OCI-LY1 (cell line): ENCODE data around the gene LMX1B.
"Not testable (repeated sequence)": the region's sequence is repeated elsewhere in the genome, so short reads cannot be mapped to it uniquely, and the experiment has no call there.

ENCODE experiments used
- H2AFZ ChIP-seq: fragments of 200-600 bp; sonication (generic), shearing (Covaris generic); 2 replicates; pipeline ENCODE4 v1.6.0; 2014; ENCODE audit warnings: antibody characterized with exemption, mild to moderate bottlenecking, low read length
- H3F3A ChIP-seq: fragments of 200-600 bp; sonication (generic), shearing (Covaris generic); 2 replicates; pipeline ENCODE4 v1.6.0; 2014; ENCODE audit warnings: mild to moderate bottlenecking, antibody characterized with exemption, low read length, moderate library complexity; ENCODE audit not compliant: insufficient read depth
- H3K27ac ChIP-seq: fragments of 200-600 bp; sonication (generic); 2 replicates; pipeline ENCODE4 v1.5.1; 2014; ENCODE audit warnings: low read length, mixed run types, mild to moderate bottlenecking, low read depth; ENCODE audit not compliant: poor library complexity, severe bottlenecking
- H3K27me3 ChIP-seq: fragments of 200-600 bp; sonication (generic); 2 replicates; pipeline ENCODE4 v1.6.0; 2014; ENCODE audit warnings: antibody characterized with exemption, mild to moderate bottlenecking, low read length, moderate library complexity; ENCODE audit not compliant: insufficient read depth
- H3K36me3 ChIP-seq: fragments of 200-600 bp; sonication (generic); 2 replicates; pipeline ENCODE4 v1.6.1; 2014; ENCODE audit warnings: mild to moderate bottlenecking, antibody characterized with exemption, low read length, moderate library complexity, mixed read lengths; ENCODE audit not compliant: insufficient read depth
- H3K4me1 ChIP-seq: fragments of 200-600 bp; sonication (generic); 2 replicates; pipeline ENCODE4 v1.5.1; 2014; ENCODE audit warnings: mild to moderate bottlenecking, low read length, moderate library complexity; ENCODE audit not compliant: insufficient read depth, severe bottlenecking
- H3K4me2 ChIP-seq: fragments of 200-600 bp; sonication (generic), shearing (Covaris generic); 2 replicates; pipeline ENCODE4 v1.6.1; 2014; ENCODE audit warnings: low read length
- H3K4me3 ChIP-seq: fragments of 200-600 bp; sonication (generic); 2 replicates; pipeline ENCODE4 v1.5.1; 2014; ENCODE audit warnings: low read length, low read depth, mild to moderate bottlenecking, mixed read lengths; ENCODE audit not compliant: poor library complexity, severe bottlenecking
- H3K79me2 ChIP-seq: fragments of 200-600 bp; shearing (Covaris generic); 2 replicates; pipeline ENCODE4 v1.6.1; 2016; ENCODE audit warnings: mixed run types, low read length, mixed read lengths; ENCODE audit not compliant: insufficient read depth
- H3K9ac ChIP-seq: fragments of 200-600 bp; sonication (generic), shearing (Covaris generic); 2 replicates; pipeline ENCODE4 v1.6.1; 2014; ENCODE audit warnings: mild to moderate bottlenecking, low read length, mixed read lengths
- H3K9me2 ChIP-seq: fragments of 200-600 bp; sonication (generic), shearing (Covaris generic); 2 replicates; pipeline ENCODE4 v1.6.1; 2014; ENCODE audit warnings: low read depth, mild to moderate bottlenecking, low read length, mixed read lengths
- H3K9me3 ChIP-seq: fragments of 200-600 bp; shearing (Covaris generic); 2 replicates; pipeline ENCODE4 v1.6.1; 2014; ENCODE audit warnings: low read length, mixed read lengths
- H4K20me1 ChIP-seq: fragments of 200-600 bp; sonication (generic), shearing (Covaris generic); 2 replicates; pipeline ENCODE4 v1.6.0; 2016; ENCODE audit warnings: mild to moderate bottlenecking, low read length; ENCODE audit not compliant: insufficient read depth
- EZH2 ChIP-seq: fragments of 200-600 bp; sonication (generic), shearing (Covaris generic); IDR thresholded peaks from 2 replicates; pipeline ENCODE4 v1.8.0; 2017; ENCODE audit warnings: borderline replicate concordance, mixed run types, mild to moderate bottlenecking, antibody characterized with exemption, low read length, moderate library complexity, mixed read lengths
- TF ChIP-seq, protein P1 (sequence below): fragments of 200-600 bp; sonication (generic), shearing (Covaris generic); IDR thresholded peaks from 2 replicates; pipeline ENCODE4 v1.5.1; 2017; ENCODE audit warnings: mild to moderate bottlenecking, antibody characterized with exemption, low read length, moderate library complexity, mixed read lengths

LMX1B gene

DNA sequence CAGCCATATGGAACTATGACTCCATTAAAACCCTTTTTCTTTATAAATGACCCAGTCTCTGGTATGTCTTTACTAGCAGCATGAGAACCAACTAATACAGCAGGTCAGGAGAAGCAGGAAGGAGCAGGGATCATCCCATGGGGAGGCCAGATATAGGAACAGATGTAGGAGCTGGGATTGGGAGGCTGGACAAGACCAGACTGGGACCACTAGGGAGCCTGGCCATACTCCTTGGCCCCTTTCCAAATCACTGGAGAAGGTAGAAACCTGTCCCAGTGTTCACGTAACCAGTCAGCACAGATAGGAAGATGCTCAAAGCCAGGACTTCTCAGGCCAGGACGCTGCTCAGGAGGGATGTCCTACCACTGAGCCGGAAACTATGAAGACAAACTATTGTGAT, 95.5 kb downstream of the LMX1B start:
- H3K79me2 ChIP-seq: no peaks in the 10 kb centered on the region
- H2AFZ ChIP-seq: no peak overlapping the region
- H4K20me1 ChIP-seq: no peaks in the 10 kb centered on the region
- H3K27ac ChIP-seq: no peak overlapping the region
- H3K9me3 ChIP-seq: no peaks in the 10 kb centered on the region
- H3K36me3 ChIP-seq: no peaks in the 10 kb centered on the region; the same call in 1 of the 2 replicates
- no peak overlapping the region for H3K4me3 ChIP-seq
- no peaks in the 10 kb centered on the region for H3K9me2 ChIP-seq
- no peaks in the 10 kb centered on the region for H3F3A ChIP-seq
- H3K4me1 ChIP-seq: peaks cover 4% of the 10 kb centered on the region
- TF ChIP-seq EZH2: no peak
- TF ChIP-seq, protein P1, sequence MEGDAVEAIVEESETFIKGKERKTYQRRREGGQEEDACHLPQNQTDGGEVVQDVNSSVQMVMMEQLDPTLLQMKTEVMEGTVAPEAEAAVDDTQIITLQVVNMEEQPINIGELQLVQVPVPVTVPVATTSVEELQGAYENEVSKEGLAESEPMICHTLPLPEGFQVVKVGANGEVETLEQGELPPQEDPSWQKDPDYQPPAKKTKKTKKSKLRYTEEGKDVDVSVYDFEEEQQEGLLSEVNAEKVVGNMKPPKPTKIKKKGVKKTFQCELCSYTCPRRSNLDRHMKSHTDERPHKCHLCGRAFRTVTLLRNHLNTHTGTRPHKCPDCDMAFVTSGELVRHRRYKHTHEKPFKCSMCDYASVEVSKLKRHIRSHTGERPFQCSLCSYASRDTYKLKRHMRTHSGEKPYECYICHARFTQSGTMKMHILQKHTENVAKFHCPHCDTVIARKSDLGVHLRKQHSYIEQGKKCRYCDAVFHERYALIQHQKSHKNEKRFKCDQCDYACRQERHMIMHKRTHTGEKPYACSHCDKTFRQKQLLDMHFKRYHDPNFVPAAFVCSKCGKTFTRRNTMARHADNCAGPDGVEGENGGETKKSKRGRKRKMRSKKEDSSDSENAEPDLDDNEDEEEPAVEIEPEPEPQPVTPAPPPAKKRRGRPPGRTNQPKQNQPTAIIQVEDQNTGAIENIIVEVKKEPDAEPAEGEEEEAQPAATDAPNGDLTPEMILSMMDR: no peak
- H3K27me3 ChIP-seq: no peaks in the 10 kb centered on the region; the same call in 1 of the 2 replicates
- H3K4me2 ChIP-seq: no peak overlapping the region
- H3K9ac ChIP-seq: no peak overlapping the region

DNA sequence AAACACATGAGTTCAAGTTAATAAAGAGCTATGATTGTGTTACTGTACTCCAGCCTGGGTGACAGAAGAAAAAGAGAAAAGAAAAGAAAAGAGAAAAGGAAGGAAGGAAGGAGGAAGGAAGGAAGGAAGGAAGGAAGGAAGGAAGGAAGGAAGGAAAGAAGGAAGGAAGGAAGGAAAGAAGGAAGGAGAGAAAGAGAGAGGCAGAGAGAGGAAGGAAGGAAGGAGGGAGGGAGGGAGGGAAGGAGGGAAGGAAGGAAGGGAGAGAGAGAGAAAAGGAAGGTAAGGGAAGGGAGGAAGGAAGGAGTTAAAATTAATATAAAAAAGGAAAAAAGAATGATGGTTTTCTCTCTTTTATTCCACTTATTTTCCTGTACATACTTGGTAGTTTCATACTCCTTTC, 101.7 kb downstream of the LMX1B start:
- Histone ChIP-seq H2AFZ (no peak overlapping the region), H3K4me2 (no peak overlapping the region), H3F3A (no peaks in the 10 kb centered on the region), H3K27me3 (no peaks in the 10 kb centered on the region), H3K79me2 (no peaks in the 10 kb centered on the region), H3K9me2 (no peaks in the 10 kb centered on the region), H3K9ac (no peak overlapping the region), H3K4me3 (no peak overlapping the region), H3K36me3 (no peaks in the 10 kb centered on the region), H3K9me3 (no peaks in the 10 kb centered on the region), H4K20me1 (no peaks in the 10 kb centered on the region), H3K27ac (no peak overlapping the region), H3K4me1 (peaks cover 12% of the 10 kb centered on the region)
- TF ChIP-seq EZH2: no peak
- TF ChIP-seq, protein P1: no peak

DNA sequence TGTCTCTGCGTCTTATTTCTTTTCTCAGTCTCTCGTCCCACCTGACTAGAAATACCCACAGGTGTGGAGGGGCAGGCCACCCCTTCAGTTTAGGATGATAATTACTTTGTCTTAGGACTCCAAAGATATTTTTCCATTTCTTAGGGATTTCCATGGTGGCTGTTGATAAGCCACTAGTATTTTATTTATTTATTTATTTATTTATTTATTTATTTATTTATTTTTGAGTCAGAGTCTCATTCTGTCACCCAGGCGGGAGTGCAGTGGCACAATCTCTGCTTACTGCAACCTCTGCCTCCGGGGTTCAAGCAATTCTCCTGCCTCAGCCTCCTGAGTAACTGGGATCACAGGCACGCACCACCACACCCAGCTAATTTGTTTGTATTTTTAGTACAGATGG, 103.7 kb downstream of the LMX1B start:
- H3K4me3 ChIP-seq, H3K9me2 ChIP-seq, H3K9ac ChIP-seq, H2AFZ ChIP-seq, H3K79me2 ChIP-seq, H3K4me2 ChIP-seq, H3F3A ChIP-seq, H3K27ac ChIP-seq, H3K9me3 ChIP-seq, H4K20me1 ChIP-seq, H3K27me3 ChIP-seq, H3K36me3 ChIP-seq: not testable (repeated sequence)
- peaks cover 32% of the 10 kb centered on the region for H3K4me1 ChIP-seq

DNA sequence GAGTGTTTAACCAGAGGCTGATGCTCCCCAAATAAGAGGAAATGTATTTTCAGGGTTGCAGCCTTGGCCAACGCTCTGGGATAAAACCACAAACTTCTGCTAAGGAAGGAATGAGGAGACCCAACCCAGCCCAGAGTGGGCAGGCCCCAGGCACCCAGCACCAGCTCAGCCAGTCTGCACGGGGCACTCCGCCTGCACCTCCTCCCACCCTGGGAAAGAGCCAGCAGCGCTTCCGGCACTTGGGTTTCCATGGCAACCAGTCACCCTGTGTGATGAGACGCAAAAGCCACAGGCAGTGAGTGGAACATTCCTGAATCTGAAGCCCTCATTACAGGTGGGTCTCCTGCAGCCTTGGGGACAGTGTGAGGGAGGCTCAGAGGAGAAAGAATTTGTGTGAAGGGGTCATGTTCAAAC, 105.9 kb downstream of the LMX1B start:
- Histone ChIP-seq H3K4me1 (peaks cover 32% of the 10 kb centered on the region), H4K20me1 (no peaks in the 10 kb centered on the region), H3F3A (no peaks in the 10 kb centered on the region), H3K27ac (peak overlapping the region; percentile 39), H3K79me2 (no peaks in the 10 kb centered on the region), H3K27me3 (no peaks in the 10 kb centered on the region), H3K9me2 (no peaks in the 10 kb centered on the region), H3K4me3 (no peak overlapping the region), H2AFZ (no peak overlapping the region), H3K9me3 (no peaks in the 10 kb centered on the region), H3K9ac (no peak overlapping the region), H3K4me2 (peak overlapping the region; percentile 4; the same call in 1 of the 2 replicates), H3K36me3 (no peaks in the 10 kb centered on the region)
- TF ChIP-seq, protein P1: no peak
- no peak for TF ChIP-seq EZH2
